Measurements from ENCODE around the gene CDC14B. TPM values are rescaled to one million over a fixed set of nuclear protein-coding genes. Genes with fewer than 3 reads are reported as not detected.

The CDC14B gene
- total RNA-seq, 1 experiment from 2014 or later, result 5.2 TPM

- ChIA-PET POLR2A (ENCODE audit: low non-redundant PET) (no interaction called here), CTCF (no interaction called here)
- Histone ChIP-seq H3K27me3 (replicated peaks; ENCODE audit: insufficient read depth, low read depth, low read length, poor library complexity) (no peaks in the 10 kb centered on the region), H3K27ac (ENCODE audit: low read depth, low read length, poor library complexity, severe bottlenecking) (no peak overlapping the region), H3K36me3 (ENCODE audit: insufficient read depth, low read length, poor library complexity, severe bottlenecking) (no peaks in the 10 kb centered on the region), H3K9me3 (ENCODE audit: low read depth, low read length, poor library complexity, severe bottlenecking) (no peaks in the 10 kb centered on the region), H3K4me1 (ENCODE audit: insufficient read depth, low read length, poor library complexity, severe bottlenecking) (no peaks in the 10 kb centered on the region), H3K4me3 (ENCODE audit: low read depth, low read length, poor library complexity, severe bottlenecking) (no peak overlapping the region)
- intact Hi-C loops (cut with micrococcal nuclease; ENCODE audit: unreplicated experiment), result no loop called here
- BruUV-seq (replicated peaks), result no TSS peak
- no peak for DNase-seq (ENCODE audit: low spot score)
- TF ChIP-seq EZH2 (IDR thresholded peaks at IDR 0.05; ENCODE audit: borderline replicate concordance, low read depth, low read length, poor library complexity, severe bottlenecking), result no peak
- no peak for TF ChIP-seq CTCF (conservative IDR thresholded peaks at IDR 0.05; ENCODE audit: low read depth, low read length)
These were observed 120.4 kb downstream of the CDC14B start for GRCh38 chr9:96499257-96499656.

GRCh38 chr9:96498796-96499195 lies 120.8 kb downstream of the CDC14B start:
- no peak overlapping the region for H3K27ac ChIP-seq (ENCODE audit: low read depth, low read length, poor library complexity, severe bottlenecking)
- intact Hi-C loops (cut with micrococcal nuclease; ENCODE audit: unreplicated experiment), result no loop called here
- no peaks in the 10 kb centered on the region for H3K27me3 ChIP-seq (replicated peaks; ENCODE audit: insufficient read depth, low read depth, low read length, poor library complexity)
- no peaks in the 10 kb centered on the region for H3K36me3 ChIP-seq (ENCODE audit: insufficient read depth, low read length, poor library complexity, severe bottlenecking)
- ChIA-PET CTCF (no interaction called here), POLR2A (ENCODE audit: low non-redundant PET) (no interaction called here)
- no peaks in the 10 kb centered on the region for H3K9me3 ChIP-seq (ENCODE audit: low read depth, low read length, poor library complexity, severe bottlenecking)
- TF ChIP-seq EZH2 (IDR thresholded peaks at IDR 0.05; ENCODE audit: borderline replicate concordance, low read depth, low read length, poor library complexity, severe bottlenecking) (no peak), CTCF (conservative IDR thresholded peaks at IDR 0.05; ENCODE audit: low read depth, low read length) (no peak)
- no peaks in the 10 kb centered on the region for H3K4me1 ChIP-seq (ENCODE audit: insufficient read depth, low read length, poor library complexity, severe bottlenecking)
- no peak for DNase-seq (ENCODE audit: low spot score)
- H3K4me3 ChIP-seq (ENCODE audit: low read depth, low read length, poor library complexity, severe bottlenecking), result no peak overlapping the region
- BruUV-seq (replicated peaks), result no TSS peak

- no TSS peak for BruUV-seq (replicated peaks)
- CTCF ChIA-PET, result no interaction called here
- POLR2A ChIA-PET (ENCODE audit: low non-redundant PET), result no interaction called here
- H3K27ac ChIP-seq (ENCODE audit: low read depth, low read length, poor library complexity, severe bottlenecking), result no peak overlapping the region
- H3K4me1 ChIP-seq (ENCODE audit: insufficient read depth, low read length, poor library complexity, severe bottlenecking), result no peaks in the 10 kb centered on the region
- H3K4me3 ChIP-seq (ENCODE audit: low read depth, low read length, poor library complexity, severe bottlenecking), result no peak overlapping the region
- H3K27me3 ChIP-seq (replicated peaks; ENCODE audit: insufficient read depth, low read depth, low read length, poor library complexity), result no peaks in the 10 kb centered on the region
- no peak for TF ChIP-seq CTCF (conservative IDR thresholded peaks at IDR 0.05; ENCODE audit: low read depth, low read length)
- TF ChIP-seq EZH2 (IDR thresholded peaks at IDR 0.05; ENCODE audit: borderline replicate concordance, low read depth, low read length, poor library complexity, severe bottlenecking), result no peak
- DNase-seq (ENCODE audit: low spot score), result no peak
- intact Hi-C loops (cut with micrococcal nuclease; ENCODE audit: unreplicated experiment), result no loop called here
- H3K9me3 ChIP-seq (ENCODE audit: low read depth, low read length, poor library complexity, severe bottlenecking), result no peaks in the 10 kb centered on the region
- no peaks in the 10 kb centered on the region for H3K36me3 ChIP-seq (ENCODE audit: insufficient read depth, low read length, poor library complexity, severe bottlenecking)
These were observed 122.6 kb downstream of the CDC14B start for GRCh38 chr9:96497117-96497399.

Measured in A673 (cell line).